Skeletal muscle satellite cell (primary cell): Measurements from ENCODE around the gene IMMP2L.

Experiments
- H3K27me3 ChIP-seq: 2 replicates; pipeline ENCODE4 v1.7.0; 2013; ENCODE audit warnings: low read length; ENCODE audit not compliant: control insufficient read depth, insufficient read depth
- H3K36me3 ChIP-seq: 2 replicates; pipeline ENCODE4 v1.7.0; 2013; ENCODE audit warnings: mild to moderate bottlenecking, control low read depth, low read length; ENCODE audit not compliant: insufficient read depth
- H3K4me1 ChIP-seq: 2 replicates; pipeline ENCODE4 v1.7.0; 2013; ENCODE audit warnings: low read length; ENCODE audit not compliant: control insufficient read depth, insufficient read depth
- H3K4me2 ChIP-seq: 2 replicates; pipeline ENCODE4 v1.7.0; 2013; ENCODE audit warnings: mild to moderate bottlenecking, low read length
- H3K4me3 ChIP-seq: 2 replicates; pipeline ENCODE4 v1.7.0; 2013; ENCODE audit warnings: low read length
- H3K9ac ChIP-seq: 2 replicates; pipeline ENCODE4 v1.7.0; 2013; ENCODE audit warnings: mild to moderate bottlenecking, low read depth, low read length, moderate library complexity
- H3K9me3 ChIP-seq: replicated peaks from 2 replicates; pipeline ENCODE4 v1.7.0; 2013; ENCODE audit warnings: mild to moderate bottlenecking, control low read depth, low read length

Gene IMMP2L

DNA sequence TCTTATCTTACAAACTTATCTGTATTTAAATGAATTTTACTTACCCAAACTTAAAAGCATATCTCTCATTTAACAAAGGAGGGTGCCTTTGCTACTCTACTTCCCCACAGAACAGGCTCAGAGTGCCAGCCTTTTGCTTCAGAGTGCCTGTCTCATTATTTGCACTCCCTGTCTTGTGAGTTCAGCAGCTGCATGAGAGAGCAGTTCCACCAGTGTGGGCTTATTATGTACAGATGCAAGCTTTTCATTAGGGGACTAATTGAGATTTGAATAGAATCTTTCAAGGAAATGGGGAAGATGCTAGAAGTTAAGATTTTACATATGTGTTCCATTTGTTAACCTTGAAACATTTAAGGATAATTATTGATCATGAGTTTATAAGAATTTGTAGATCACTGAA lies 781.6 kb downstream of the IMMP2L start:
- H3K36me3 ChIP-seq, result no peaks in the 10 kb centered on the region
- H3K27me3 ChIP-seq, result no peaks in the 10 kb centered on the region
- no peaks in the 10 kb centered on the region for H3K9me3 ChIP-seq

GRCh38 chr7:110779339-110779738 lies 783.0 kb downstream of the IMMP2L start:
- H3K36me3 ChIP-seq, result no peaks in the 10 kb centered on the region
- H3K27me3 ChIP-seq, result no peaks in the 10 kb centered on the region
- H3K9me3 ChIP-seq, result no peaks in the 10 kb centered on the region
- H3K4me1 ChIP-seq, result peaks cover 9% of the 10 kb centered on the region
- H3K4me3 ChIP-seq, result no peak overlapping the region
- no peak overlapping the region for H3K9ac ChIP-seq
- H3K4me2 ChIP-seq, result no peak overlapping the region

More for the DNA sequence above, 781.6 kb downstream of the IMMP2L start:
- no peaks in the 10 kb centered on the region for H3K4me1 ChIP-seq
- H3K4me3 ChIP-seq, result no peak overlapping the region
- H3K9ac ChIP-seq, result no peak overlapping the region
- no peak overlapping the region for H3K4me2 ChIP-seq

- Histone ChIP-seq H3K9ac (no peak overlapping the region), H3K4me2 (no peak overlapping the region), H3K4me3 (no peak overlapping the region), H3K36me3 (no peaks in the 10 kb centered on the region), H3K4me1 (peaks cover 9% of the 10 kb centered on the region), H3K27me3 (no peaks in the 10 kb centered on the region), H3K9me3 (no peaks in the 10 kb centered on the region)
Measured at GRCh38 chr7:110775046-110775445, 787.2 kb downstream of the IMMP2L start.

GRCh38 chr7:110774071-110774470 lies 788.2 kb downstream of the IMMP2L start:
- no peaks in the 10 kb centered on the region for H3K27me3 ChIP-seq
- no peaks in the 10 kb centered on the region for H3K9me3 ChIP-seq
- no peak overlapping the region for H3K4me2 ChIP-seq
- no peak overlapping the region for H3K9ac ChIP-seq
- peaks cover 9% of the 10 kb centered on the region for H3K4me1 ChIP-seq
- no peak overlapping the region for H3K4me3 ChIP-seq
- no peaks in the 10 kb centered on the region for H3K36me3 ChIP-seq

DNA sequence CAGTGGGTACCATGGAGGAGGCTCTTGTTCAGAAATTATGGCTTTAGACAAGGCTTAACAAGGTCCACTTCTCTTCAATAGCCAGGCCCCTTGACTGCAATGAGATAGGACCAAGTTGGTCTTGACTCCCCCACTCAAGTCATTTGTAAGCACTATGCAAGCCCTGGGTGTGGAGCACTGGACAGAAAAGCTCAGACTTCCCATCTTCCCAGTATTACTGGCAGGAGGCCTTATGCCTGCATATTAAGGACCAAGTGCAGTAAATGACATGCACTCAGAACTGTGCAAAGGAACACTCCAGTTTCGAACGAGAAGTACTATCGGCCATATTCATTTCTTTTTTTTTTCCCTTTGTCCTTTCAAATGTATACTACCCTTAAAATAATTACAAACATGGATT lies 789.7 kb downstream of the IMMP2L start:
- Histone ChIP-seq H3K9me3 (no peaks in the 10 kb centered on the region), H3K4me3 (no peak overlapping the region), H3K9ac (no peak overlapping the region), H3K4me2 (no peak overlapping the region), H3K36me3 (no peaks in the 10 kb centered on the region), H3K27me3 (no peaks in the 10 kb centered on the region), H3K4me1 (peaks cover 9% of the 10 kb centered on the region)

DNA sequence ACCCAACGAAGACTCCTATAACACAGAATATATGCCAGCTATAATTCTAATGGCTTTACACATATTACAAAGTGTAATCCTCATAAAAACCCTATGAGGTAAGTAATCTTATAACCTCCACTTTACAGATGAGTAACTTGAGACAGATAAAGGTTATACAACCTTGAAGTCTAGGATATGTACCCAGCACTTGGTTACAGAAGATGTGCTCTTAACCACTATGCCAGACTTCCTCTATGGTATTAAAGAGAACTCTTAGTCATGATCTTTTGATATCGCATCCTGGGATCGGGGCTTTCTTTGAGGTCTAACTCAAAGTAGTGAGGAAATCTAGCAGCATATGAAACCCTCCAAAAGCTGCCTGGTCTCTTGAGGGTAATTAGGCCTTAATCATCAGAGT lies 790.6 kb downstream of the IMMP2L start:
- Histone ChIP-seq H3K27me3 (no peaks in the 10 kb centered on the region), H3K9me3 (no peaks in the 10 kb centered on the region), H3K4me1 (peaks cover 9% of the 10 kb centered on the region), H3K9ac (no peak overlapping the region), H3K4me2 (no peak overlapping the region), H3K36me3 (no peaks in the 10 kb centered on the region), H3K4me3 (no peak overlapping the region)

DNA sequence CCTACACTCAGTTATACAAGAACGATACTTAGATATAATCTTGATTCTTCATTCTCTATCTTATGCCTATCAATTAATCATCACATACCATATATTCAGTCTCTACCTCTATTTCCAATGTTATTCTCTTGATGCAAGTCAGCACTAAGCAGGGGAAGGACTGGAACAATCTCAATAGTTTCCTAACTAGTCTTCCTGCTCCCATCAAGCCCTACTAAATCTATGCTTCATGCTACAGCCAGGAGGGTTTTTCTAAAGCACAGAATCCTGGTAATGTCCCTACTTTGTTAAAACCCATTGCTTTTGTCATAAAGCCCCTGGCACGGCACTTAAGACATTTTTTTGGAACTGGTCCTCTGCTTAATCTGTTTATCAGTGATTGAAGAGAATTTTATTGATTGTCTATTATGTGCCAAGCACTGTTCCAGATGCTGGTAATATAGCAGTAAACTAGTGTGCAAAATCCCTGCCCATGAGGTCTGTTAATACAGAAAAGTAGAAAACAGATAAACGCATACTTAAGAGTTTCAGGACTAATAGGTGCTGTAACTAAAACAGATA lies 794.7 kb downstream of the IMMP2L start:
- H3K4me2 ChIP-seq, result no peak overlapping the region
- H3K27me3 ChIP-seq, result no peaks in the 10 kb centered on the region
- no peak overlapping the region for H3K9ac ChIP-seq
- H3K9me3 ChIP-seq, result no peaks in the 10 kb centered on the region
- no peaks in the 10 kb centered on the region for H3K36me3 ChIP-seq
- no peaks in the 10 kb centered on the region for H3K4me1 ChIP-seq
- no peak overlapping the region for H3K4me3 ChIP-seq

- Histone ChIP-seq H3K4me1 (no peaks in the 10 kb centered on the region), H3K9ac (no peak overlapping the region), H3K36me3 (no peaks in the 10 kb centered on the region), H3K27me3 (no peaks in the 10 kb centered on the region), H3K4me2 (no peak overlapping the region), H3K4me3 (no peak overlapping the region), H3K9me3 (no peaks in the 10 kb centered on the region)
Measured at GRCh38 chr7:110766864-110767263, 795.4 kb downstream of the IMMP2L start.

DNA sequence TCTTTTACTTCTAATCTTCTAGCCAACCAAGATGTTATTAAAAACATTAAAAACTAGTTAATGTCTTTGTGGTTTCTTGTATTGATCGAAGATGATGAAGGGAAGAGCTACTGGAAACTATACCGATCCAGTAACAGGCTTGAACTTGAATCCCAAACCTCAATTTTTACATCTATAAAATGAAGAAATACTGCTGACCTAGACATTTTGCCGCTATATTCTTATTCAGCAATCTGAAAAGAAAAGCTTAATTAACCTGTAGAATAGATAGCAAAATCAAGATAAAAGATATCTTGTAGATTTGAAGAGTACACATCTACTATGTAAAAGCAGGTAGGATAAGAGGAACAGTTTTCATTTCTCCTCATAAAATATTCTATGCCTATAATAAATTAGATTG lies 797.4 kb downstream of the IMMP2L start:
- Histone ChIP-seq H3K4me1 (no peaks in the 10 kb centered on the region), H3K4me2 (no peak overlapping the region), H3K36me3 (no peaks in the 10 kb centered on the region), H3K27me3 (no peaks in the 10 kb centered on the region), H3K4me3 (no peak overlapping the region), H3K9me3 (no peaks in the 10 kb centered on the region), H3K9ac (no peak overlapping the region)

- Histone ChIP-seq H3K4me1 (no peaks in the 10 kb centered on the region), H3K4me3 (no peak overlapping the region), H3K36me3 (no peaks in the 10 kb centered on the region), H3K4me2 (no peak overlapping the region), H3K27me3 (no peaks in the 10 kb centered on the region), H3K9ac (no peak overlapping the region), H3K9me3 (no peaks in the 10 kb centered on the region)
Measured at GRCh38 chr7:110762546-110763225, 799.6 kb downstream of the IMMP2L start.

- no peak overlapping the region for H3K4me3 ChIP-seq
- no peak overlapping the region for H3K9ac ChIP-seq
- H3K27me3 ChIP-seq, result no peaks in the 10 kb centered on the region
- no peaks in the 10 kb centered on the region for H3K36me3 ChIP-seq
- H3K4me2 ChIP-seq, result no peak overlapping the region
- H3K4me1 ChIP-seq, result no peaks in the 10 kb centered on the region
- H3K9me3 ChIP-seq, result no peaks in the 10 kb centered on the region
Measured at GRCh38 chr7:110760341-110760740, 802.0 kb downstream of the IMMP2L start.

GRCh38 chr7:110759069-110759468 lies 803.2 kb downstream of the IMMP2L start:
- Histone ChIP-seq H3K9me3 (no peaks in the 10 kb centered on the region), H3K4me2 (no peak overlapping the region), H3K4me1 (no peaks in the 10 kb centered on the region), H3K9ac (no peak overlapping the region), H3K4me3 (no peak overlapping the region), H3K36me3 (no peaks in the 10 kb centered on the region), H3K27me3 (no peaks in the 10 kb centered on the region)
